Globus pallidus (tissue), 1 donor: ENCODE results near the gene UBE2B.

Source experiments
- DNase-seq: peaks from one replicate; pipeline ENCODE4 v3.0.0-alpha.2; 2015; ENCODE audit warnings: low spot score

The UBE2B gene

GRCh38 chr5:134437340-134437846 is 66.0 kb downstream of the UBE2B start:
- DNase-seq, result no peak

- DNase-seq, result peak; percentile 38
Measured at GRCh38 chr5:134437847-134438581, 66.6 kb downstream of the UBE2B start.

- no peak for DNase-seq
Measured at GRCh38 chr5:134438721-134439123, 67.4 kb downstream of the UBE2B start.

- DNase-seq, result peak; percentile 64
Measured at GRCh38 chr5:134439210-134439654, 67.9 kb downstream of the UBE2B start.

GRCh38 chr5:134440201-134440755 is 68.9 kb downstream of the UBE2B start:
- no peak for DNase-seq
